Cardiac muscle cell (in vitro differentiated cells and primary cell): Measurements from ENCODE around the gene NEK1. TPM values are rescaled to one million over a fixed set of nuclear protein-coding genes. Genes with fewer than 3 reads are reported as not detected.

ENCODE experiments used
- DNase-seq, 2 donors: peaks; one replicate each; pipeline versions ENCODE4 v3.0.0 to v3.0.0-alpha.2; 2010 to 2017; ENCODE audit warnings: low read depth in 1 of 2, low spot score in 1 of 2
- H3K27ac ChIP-seq: fragments of 200-600 bp; sonication (generic); 2 replicates; pipeline ENCODE4 v1.5.1; 2016
- H3K27me3 ChIP-seq: fragments of 200-600 bp; sonication (generic); 2 replicates; pipeline ENCODE4 v1.6.0; 2016; ENCODE audit warnings: control low read depth
- H3K36me3 ChIP-seq: fragments of 200-600 bp; sonication (generic); 2 replicates; pipeline ENCODE4 v1.5.1; 2016; ENCODE audit warnings: control low read depth
- H3K4me1 ChIP-seq: fragments of 200-600 bp; sonication (generic); 2 replicates; pipeline ENCODE4 v1.8.1; 2017; ENCODE audit warnings: low read depth, mild to moderate bottlenecking, mixed run types
- H3K4me3 ChIP-seq: fragments of 200-600 bp; sonication (generic); 2 replicates; pipeline ENCODE4 v1.5.1; 2016; ENCODE audit warnings: mild to moderate bottlenecking
- H3K9me3 ChIP-seq: fragments of 200-600 bp; sonication (generic); 2 replicates; pipeline ENCODE4 v1.5.1; 2017; ENCODE audit warnings: low read depth, mild to moderate bottlenecking, control low read depth
- polyA plus RNA-seq: library from polyadenylated mRNA; unstranded; fragments of >200 nt; fragmentation: Nextera tagmentation; extraction: Ambion mirVana; gene quantifications from 2 replicates; pipeline ENCODE4 v1.2.1, GENCODE V29; 2016
- total RNA-seq: library from RNA; depleted of rRNA; stranded (reverse); fragments of >200 nt; gene quantifications from 2 replicates; pipeline ENCODE4 v1.2.3, GENCODE V29; 2016
- TF ChIP-seq, protein P1 (sequence below): IDR thresholded peaks from 2 replicates; pipeline ENCODE4 v1.5.1; 2012; ENCODE audit warnings: low read depth, mild to moderate bottlenecking, low read length

The NEK1 gene
- total and polyA plus RNA-seq, 2 experiments from 2014 or later, result 11.3 to 17.0 TPM

DNA sequence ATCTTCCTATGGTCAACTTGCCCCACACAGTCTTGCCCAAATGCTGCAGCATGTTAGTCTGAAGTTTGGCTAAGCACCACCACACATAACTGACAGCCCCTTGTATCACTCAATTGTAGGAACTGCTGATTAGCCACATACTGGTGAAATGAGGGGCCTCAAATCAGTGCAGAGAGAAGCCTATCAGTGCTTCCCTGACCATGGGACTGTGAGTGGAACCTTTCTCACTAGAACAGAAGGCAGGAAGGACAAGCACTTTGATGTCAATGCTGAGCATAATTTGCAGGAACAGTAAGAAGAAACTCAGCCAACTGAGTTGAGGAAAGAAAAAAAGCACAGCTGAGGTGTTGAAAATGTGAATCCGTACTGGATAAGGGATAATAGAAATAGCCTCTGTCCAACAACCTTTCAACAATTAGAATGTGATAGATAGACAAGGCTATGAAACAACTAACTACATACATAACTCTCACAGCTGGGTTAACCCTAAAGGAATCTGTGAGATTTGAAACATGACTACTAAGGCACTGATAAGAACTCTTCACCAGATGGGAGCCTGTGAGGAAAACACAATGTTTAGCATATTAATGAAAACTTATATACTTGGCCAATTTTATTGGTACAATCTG is 205.1 kb downstream of the NEK1 start:
- H3K27ac ChIP-seq, result peak overlapping the region; percentile 17
- DNase-seq, result peak; percentile 61 to 86
- H3K9me3 ChIP-seq, result no peaks in the 10 kb centered on the region

DNA sequence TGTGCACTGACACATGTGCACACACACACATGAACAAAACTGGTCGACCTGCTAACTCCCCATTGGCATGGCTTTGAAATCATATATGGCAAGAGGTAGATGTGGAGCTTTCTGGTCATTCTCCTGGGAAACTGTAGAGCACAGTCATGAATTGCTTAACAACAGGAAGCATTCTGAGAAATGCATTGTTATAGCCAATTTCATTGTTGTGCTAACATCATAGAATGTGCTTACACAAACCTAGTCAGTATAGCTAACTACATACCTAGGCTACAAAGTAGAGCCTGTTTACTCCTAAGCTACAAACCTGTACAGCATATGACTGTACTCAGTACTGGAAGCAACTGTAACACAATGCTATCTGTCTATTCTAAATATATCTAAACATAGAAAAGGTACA is 207.4 kb downstream of the NEK1 start:
- TF ChIP-seq, protein P1, sequence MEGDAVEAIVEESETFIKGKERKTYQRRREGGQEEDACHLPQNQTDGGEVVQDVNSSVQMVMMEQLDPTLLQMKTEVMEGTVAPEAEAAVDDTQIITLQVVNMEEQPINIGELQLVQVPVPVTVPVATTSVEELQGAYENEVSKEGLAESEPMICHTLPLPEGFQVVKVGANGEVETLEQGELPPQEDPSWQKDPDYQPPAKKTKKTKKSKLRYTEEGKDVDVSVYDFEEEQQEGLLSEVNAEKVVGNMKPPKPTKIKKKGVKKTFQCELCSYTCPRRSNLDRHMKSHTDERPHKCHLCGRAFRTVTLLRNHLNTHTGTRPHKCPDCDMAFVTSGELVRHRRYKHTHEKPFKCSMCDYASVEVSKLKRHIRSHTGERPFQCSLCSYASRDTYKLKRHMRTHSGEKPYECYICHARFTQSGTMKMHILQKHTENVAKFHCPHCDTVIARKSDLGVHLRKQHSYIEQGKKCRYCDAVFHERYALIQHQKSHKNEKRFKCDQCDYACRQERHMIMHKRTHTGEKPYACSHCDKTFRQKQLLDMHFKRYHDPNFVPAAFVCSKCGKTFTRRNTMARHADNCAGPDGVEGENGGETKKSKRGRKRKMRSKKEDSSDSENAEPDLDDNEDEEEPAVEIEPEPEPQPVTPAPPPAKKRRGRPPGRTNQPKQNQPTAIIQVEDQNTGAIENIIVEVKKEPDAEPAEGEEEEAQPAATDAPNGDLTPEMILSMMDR, result no peak
- peak in 1 of 2 donors; percentile 69 for DNase-seq
- H3K27me3 ChIP-seq, result no peaks in the 10 kb centered on the region
- H3K36me3 ChIP-seq, result peaks cover 2% of the 10 kb centered on the region
- no peak overlapping the region for H3K27ac ChIP-seq
- H3K4me1 ChIP-seq, result peaks cover 17% of the 10 kb centered on the region
- H3K4me3 ChIP-seq, result no peak overlapping the region
- no peaks in the 10 kb centered on the region for H3K9me3 ChIP-seq

More for the DNA sequence above, 205.1 kb downstream of the NEK1 start:
- no peak overlapping the region for H3K4me3 ChIP-seq
- TF ChIP-seq, protein P1, result no peak
- peaks cover 24% of the 10 kb centered on the region for H3K4me1 ChIP-seq
- H3K27me3 ChIP-seq, result no peaks in the 10 kb centered on the region
- no peaks in the 10 kb centered on the region for H3K36me3 ChIP-seq

DNA sequence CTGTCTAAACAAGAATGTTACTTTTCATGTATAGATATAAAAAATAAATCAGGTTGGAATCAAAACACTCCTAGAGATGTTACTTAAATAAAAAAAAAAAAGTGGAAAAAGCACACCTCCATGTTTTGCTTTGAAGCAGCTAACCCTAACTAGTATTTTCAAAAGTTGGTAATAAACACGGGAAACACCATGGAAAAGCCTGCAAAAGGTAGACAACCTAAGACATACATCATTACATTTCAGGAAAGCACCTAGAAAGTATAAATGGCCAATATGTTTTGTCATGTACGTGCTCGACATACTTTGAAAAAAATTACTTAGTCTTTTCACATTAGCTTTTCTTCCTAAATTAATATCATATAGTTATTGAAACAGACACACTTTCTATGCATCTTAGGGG is 211.6 kb downstream of the NEK1 start:
- H3K27ac ChIP-seq, result no peak overlapping the region
- H3K36me3 ChIP-seq, result peaks cover 6% of the 10 kb centered on the region
- H3K4me1 ChIP-seq, result no peaks in the 10 kb centered on the region
- TF ChIP-seq, protein P1, result no peak
- no peaks in the 10 kb centered on the region for H3K27me3 ChIP-seq
- no peak for DNase-seq
- H3K4me3 ChIP-seq, result no peak overlapping the region
- no peaks in the 10 kb centered on the region for H3K9me3 ChIP-seq

- Histone ChIP-seq H3K9me3 (no peaks in the 10 kb centered on the region), H3K4me1 (no peaks in the 10 kb centered on the region), H3K27ac (no peak overlapping the region), H3K27me3 (no peaks in the 10 kb centered on the region), H3K36me3 (peaks cover 6% of the 10 kb centered on the region), H3K4me3 (no peak overlapping the region)
- TF ChIP-seq, protein P1, result no peak
- no peak for DNase-seq
Observed at GRCh38 chr4:169399976-169400767, 212.2 kb downstream of the NEK1 start.

GRCh38 chr4:169398316-169398715 is 214.1 kb downstream of the NEK1 start:
- TF ChIP-seq, protein P1, result no peak
- H3K4me3 ChIP-seq, result no peak overlapping the region
- H3K36me3 ChIP-seq, result peaks cover 6% of the 10 kb centered on the region
- DNase-seq, result peak in 1 of 2 donors; percentile 42
- H3K27me3 ChIP-seq, result no peaks in the 10 kb centered on the region
- no peaks in the 10 kb centered on the region for H3K9me3 ChIP-seq
- no peak overlapping the region for H3K27ac ChIP-seq
- no peaks in the 10 kb centered on the region for H3K4me1 ChIP-seq
